Tibial artery (tissue), 4 donors: ENCODE data around the gene UPK1A.
"Not testable (repeated sequence)": the region's sequence is repeated elsewhere in the genome, so short reads cannot be mapped to it uniquely, and the experiment has no call there.

Experiments
- DNase-seq, 2 donors: peaks; one replicate each; pipeline ENCODE4 v3.0.0-alpha.2; 2019
- H3K27ac ChIP-seq, 2 donors: fragments of 200-600 bp; sonication (generic) in 1 of 2; 1 replicate in 1 of 2; 2 replicates in 1 of 2; pipeline ENCODE4 v1.5.1; 2018 to 2019; ENCODE audit warnings: mild to moderate bottlenecking in 1 of 2
- H3K27me3 ChIP-seq, 2 donors: fragments of 200-600 bp; sonication (generic) in 1 of 2; one replicate each; pipeline versions ENCODE4 v1.5.1 to v1.6.0; 2016 to 2019
- H3K36me3 ChIP-seq, 3 donors: fragments of 200-600 bp; sonication (generic) in 2 of 3; one replicate each; pipeline ENCODE4 v1.5.1; 2016 to 2019; ENCODE audit warnings: mild to moderate bottlenecking in 2 of 3
- H3K4me1 ChIP-seq, 4 donors: fragments of 200-600 bp; sonication (generic) in 2 of 4; 1 replicate in 3 of 4; 2 replicates in 1 of 4; pipeline ENCODE4 v1.5.1; 2016 to 2019
- H3K4me3 ChIP-seq, 2 donors: fragments of 200-600 bp; sonication (generic) in 1 of 2; 1 replicate in 1 of 2; 2 replicates in 1 of 2; pipeline ENCODE4 v1.5.1; 2018 to 2019; ENCODE audit warnings: mild to moderate bottlenecking in 2 of 2
- H3K9me3 ChIP-seq, 3 donors: fragments of 200-600 bp; sonication (generic) in 1 of 3; one replicate each; pipeline ENCODE4 v1.5.1; 2016 to 2019
- intact Hi-C: fragments of 100-400 bp; cut with DNase I; formaldehyde crosslinking; loops from one replicate; pipeline ENCODE4 v1.15.0; 2023; ENCODE audit warnings: low total_unique reads
- TF ChIP-seq, protein P1 (sequence below), 2 experiments: fragments of 200-600 bp in 1 of 2; fragments of 450-650 bp in 1 of 2; IDR thresholded peaks; one replicate each; pipeline ENCODE4 v1.5.1; 2017 to 2019; ENCODE audit warnings: antibody characterized with exemption in 2 of 2, mild to moderate bottlenecking in 1 of 2, moderate library complexity in 1 of 2

Gene UPK1A

DNA sequence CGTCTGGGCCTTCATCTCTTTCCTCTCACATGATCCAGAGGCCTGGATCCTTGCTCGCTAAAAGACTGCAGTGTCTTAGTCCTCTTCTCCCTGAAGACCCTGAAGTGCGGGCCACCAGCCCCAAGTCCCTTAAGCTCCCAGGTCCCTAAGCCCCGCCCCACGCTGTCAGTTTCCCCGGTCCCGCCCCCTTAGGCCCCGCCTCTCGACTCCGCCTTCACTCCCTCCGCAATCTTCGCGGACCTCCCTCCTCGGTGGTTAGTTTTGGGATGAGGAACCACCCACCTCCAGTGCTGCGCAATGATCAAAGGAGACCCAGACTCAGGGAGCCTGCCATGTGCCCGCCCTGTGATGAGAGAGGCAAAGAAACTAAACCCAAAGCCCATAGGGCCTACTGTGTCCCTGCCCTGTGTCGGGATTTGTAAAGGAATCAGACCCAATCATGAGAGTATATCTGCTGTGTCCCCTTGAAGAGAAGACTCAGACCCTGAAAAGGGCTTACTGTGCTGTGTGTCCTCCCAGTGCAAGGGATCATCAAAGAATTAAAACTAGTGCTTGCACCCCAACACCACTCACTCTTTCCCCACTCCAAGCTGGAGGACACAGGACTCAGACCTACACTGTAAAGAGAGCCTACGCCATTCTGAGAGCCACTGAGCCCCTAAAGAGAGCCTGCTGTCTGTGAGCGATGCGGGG lies 21.2 kb upstream of the UPK1A start:
- Histone ChIP-seq H3K9me3 (no peaks in the 10 kb centered on the region), H3K36me3 (peaks cover 0 to 4% (median 0%) of the 10 kb centered on the region in 3 donors), H3K27ac (peak overlapping the region; percentile 72 to 93), H3K4me1 (peaks cover 4 to 48% (median 37%) of the 10 kb centered on the region in 4 donors), H3K27me3 (no peaks in the 10 kb centered on the region), H3K4me3 (peak overlapping the region; percentile 59 to 73)
- peak; percentile 88 to 93 for DNase-seq
- TF ChIP-seq, protein P1, sequence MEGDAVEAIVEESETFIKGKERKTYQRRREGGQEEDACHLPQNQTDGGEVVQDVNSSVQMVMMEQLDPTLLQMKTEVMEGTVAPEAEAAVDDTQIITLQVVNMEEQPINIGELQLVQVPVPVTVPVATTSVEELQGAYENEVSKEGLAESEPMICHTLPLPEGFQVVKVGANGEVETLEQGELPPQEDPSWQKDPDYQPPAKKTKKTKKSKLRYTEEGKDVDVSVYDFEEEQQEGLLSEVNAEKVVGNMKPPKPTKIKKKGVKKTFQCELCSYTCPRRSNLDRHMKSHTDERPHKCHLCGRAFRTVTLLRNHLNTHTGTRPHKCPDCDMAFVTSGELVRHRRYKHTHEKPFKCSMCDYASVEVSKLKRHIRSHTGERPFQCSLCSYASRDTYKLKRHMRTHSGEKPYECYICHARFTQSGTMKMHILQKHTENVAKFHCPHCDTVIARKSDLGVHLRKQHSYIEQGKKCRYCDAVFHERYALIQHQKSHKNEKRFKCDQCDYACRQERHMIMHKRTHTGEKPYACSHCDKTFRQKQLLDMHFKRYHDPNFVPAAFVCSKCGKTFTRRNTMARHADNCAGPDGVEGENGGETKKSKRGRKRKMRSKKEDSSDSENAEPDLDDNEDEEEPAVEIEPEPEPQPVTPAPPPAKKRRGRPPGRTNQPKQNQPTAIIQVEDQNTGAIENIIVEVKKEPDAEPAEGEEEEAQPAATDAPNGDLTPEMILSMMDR (IDR thresholded peaks at IDR 0.05), result no peak
- intact Hi-C loops, result loop anchor here (2.0 kb wide), 1 partner anchor 16 kb away; the partner anchor contains the start of gene RBM42

DNA sequence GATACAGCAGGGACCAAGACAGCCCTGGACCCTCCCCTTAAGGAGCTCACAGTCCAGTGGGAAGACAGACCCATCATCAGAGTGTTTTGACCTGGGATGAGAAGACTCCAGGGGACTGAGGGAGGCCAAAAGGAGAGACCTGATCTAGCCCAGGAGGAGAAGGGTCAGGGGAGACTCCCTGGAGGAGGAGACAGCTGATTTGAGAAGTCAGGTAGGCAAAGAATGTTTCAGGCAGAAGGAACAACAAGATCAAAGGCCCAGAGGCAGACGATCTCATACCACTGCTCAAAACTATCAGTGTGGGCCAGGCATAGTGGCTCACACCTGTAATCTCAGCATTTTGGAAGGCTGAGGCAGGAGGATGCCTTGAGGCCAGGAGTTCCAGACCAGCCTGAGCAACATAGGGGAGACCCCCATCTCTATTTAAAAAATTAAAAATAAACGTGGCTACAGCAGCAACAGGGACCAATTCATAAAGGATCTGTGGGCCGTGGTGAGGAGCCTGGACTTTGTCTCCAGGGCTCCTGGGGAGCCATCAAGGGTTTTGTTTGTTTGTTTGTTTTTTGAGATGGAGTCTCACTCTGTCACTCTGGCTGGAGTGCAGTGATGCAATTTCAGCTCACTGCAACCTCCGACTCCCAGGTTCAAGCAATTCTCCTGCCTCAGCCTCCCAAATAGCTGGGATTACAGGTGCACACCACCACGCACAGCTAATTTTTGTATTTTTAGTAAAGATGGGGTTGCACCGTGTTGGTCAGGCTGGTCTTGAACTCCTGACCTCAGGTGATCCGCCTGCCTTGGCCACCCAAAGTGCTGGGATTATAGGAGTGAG lies 20.4 kb upstream of the UPK1A start:
- Histone ChIP-seq H3K4me1 (peaks cover 4 to 50% (median 38%) of the 10 kb centered on the region in 4 donors), H3K27me3 (no peaks in the 10 kb centered on the region), H3K27ac (peak overlapping the region; percentile 72 to 93), H3K9me3 (no peaks in the 10 kb centered on the region), H3K4me3 (no peak overlapping the region), H3K36me3 (peaks cover 0 to 10% (median 3%) of the 10 kb centered on the region in 3 donors)
- intact Hi-C loops, result loop anchor here (2.0 kb wide), 1 partner anchor 17 kb away; the partner anchor contains the start of gene RBM42
- TF ChIP-seq, protein P1 (IDR thresholded peaks at IDR 0.05), result no peak
- DNase-seq, result no peak

DNA sequence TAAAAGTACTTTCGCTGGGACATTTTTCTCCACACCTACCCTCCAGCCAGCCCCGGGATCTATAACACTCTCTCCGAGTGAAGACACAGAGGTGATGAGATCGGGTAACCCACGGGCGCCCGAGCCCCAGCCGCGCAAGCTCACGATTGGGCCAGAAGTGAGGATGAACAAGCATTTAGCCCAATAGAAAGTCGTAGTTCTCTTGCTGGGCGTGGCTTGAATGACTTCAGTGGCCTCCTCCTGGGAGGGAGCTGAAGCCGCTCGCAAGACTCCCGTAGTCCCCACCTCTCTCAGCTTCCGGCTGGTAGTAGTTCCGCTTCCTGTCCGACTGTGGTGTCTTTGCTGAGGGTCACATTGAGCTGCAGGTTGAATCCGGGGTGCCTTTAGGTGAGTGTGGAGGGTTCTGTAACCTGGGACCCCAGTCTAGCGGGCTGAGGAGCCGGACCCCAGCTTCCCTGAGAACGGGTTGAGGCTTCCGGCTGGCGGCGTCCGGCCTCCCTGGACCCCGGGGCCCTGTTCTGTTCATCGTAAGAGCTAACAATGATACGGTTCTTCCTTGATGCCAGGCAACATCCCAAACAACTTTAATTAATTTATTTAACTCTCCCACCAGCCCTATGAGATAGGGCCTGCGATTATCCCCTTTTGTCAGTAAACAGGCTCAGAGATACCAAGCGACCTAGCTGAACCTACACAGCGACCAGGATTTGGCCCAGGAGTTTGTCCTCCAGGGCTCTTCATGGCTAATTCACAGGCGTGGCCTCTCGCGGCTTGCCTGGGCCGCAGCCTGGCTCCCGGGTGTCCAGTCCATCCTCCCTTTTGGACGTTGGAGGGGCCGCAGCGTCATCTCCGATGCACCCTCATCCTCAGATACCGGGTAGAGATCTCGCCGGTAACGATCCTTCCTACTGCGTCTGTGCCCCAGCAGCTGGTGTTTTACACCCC lies 18.0 kb upstream of the UPK1A start, which contains the start of gene COX6B1:
Gene COX6B1, plus strand, starts transcription at position 307 of the 945 bp plus-strand sequence. CDS start 2,921 bp downstream, outside the sequence.
- intact Hi-C loops, result no loop called here
- DNase-seq, result peak; percentile 95 to 96

DNA sequence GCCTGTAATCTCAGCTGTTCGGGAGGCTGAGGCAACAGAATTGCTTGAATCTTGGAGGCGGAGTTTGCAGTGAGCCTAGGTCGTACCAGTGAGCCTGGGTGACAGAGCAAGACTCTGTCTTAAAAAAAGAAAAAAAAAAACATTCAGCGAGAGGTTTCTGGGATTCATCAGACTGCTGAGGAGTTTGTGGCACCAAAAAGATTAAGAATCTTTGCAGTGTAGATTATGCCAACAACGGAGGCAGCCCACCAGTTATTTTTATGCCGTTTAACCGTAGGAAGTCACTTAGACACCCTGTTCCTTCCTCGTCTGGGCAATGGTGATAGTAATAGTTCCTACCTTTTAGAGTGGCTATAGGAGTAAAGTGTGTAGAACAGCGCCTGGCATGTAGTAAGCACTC lies 15.7 kb upstream of the UPK1A start:
- no peak overlapping the region for H3K4me3 ChIP-seq
- peaks cover 0 to 26% (median 15%) of the 10 kb centered on the region in 4 donors for H3K4me1 ChIP-seq
- no peak for DNase-seq
- TF ChIP-seq, protein P1 (IDR thresholded peaks at IDR 0.05), result no peak
- H3K36me3 ChIP-seq, result peaks cover 29 to 57% (median 46%) of the 10 kb centered on the region in 3 donors
- no peaks in the 10 kb centered on the region for H3K27me3 ChIP-seq
- intact Hi-C loops, result no loop called here
- no peak overlapping the region for H3K27ac ChIP-seq
- H3K9me3 ChIP-seq, result no peaks in the 10 kb centered on the region

More for the DNA sequence above, 18.0 kb upstream of the UPK1A start, which contains the start of gene COX6B1:
- peaks cover 10 to 34% (median 24%) of the 10 kb centered on the region in 3 donors for H3K36me3 ChIP-seq
- TF ChIP-seq, protein P1 (IDR thresholded peaks at IDR 0.05), result no peak
- H3K4me3 ChIP-seq, result peak within 1 kb of the TSS; percentile 59 to 66
- H3K4me1 ChIP-seq, result peaks cover 4 to 42% (median 28%) of the 10 kb centered on the region in 4 donors
- no peaks in the 10 kb centered on the region for H3K9me3 ChIP-seq
- no peaks in the 10 kb centered on the region for H3K27me3 ChIP-seq
- peak within 1 kb of the TSS; percentile 71 to 82 for H3K27ac ChIP-seq

DNA sequence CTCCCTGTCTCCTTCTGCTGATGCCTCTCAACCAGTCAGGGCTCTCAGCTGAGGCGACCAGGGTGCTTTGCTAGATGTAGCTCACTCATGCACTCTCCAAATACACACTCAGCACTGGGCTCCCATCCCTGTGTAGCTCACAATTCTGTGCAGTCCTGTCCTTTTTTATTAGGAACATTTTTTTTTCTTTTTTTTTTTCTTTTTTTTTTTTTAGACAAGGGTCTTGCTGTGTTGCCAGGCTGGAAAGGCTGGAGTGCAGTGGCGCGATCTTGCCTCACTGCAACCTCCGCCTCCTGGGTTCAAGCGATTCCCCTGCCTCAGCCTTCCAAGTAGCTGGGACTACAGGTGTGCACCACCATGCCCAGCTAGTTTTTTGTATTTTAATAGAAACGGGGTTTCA lies 11.5 kb upstream of the UPK1A start:
- H3K27ac ChIP-seq, H3K9me3 ChIP-seq, DNase-seq, intact Hi-C loops, H3K4me1 ChIP-seq, H3K4me3 ChIP-seq, H3K27me3 ChIP-seq: not testable (repeated sequence)
- peaks cover 70 to 99% (median 85%) of the 10 kb centered on the region in 3 donors for H3K36me3 ChIP-seq
